ENCODE results near the gene MEF2C. TPM values are rescaled to one million over a fixed set of nuclear protein-coding genes. Genes with fewer than 3 reads are reported as not detected.

The MEF2C gene
- total RNA-seq, 2 experiments from 2014 or later: 0.10 to 0.17 TPM

- Mint-ChIP-seq H3K4me3 (no peak overlapping the region), H3K27me3 (peaks cover 8% of the 10 kb centered on the region), H3K9me3 (no peaks in the 10 kb centered on the region), H3K4me1 (no peaks in the 10 kb centered on the region), H3K27ac (no peak overlapping the region), H3K36me3 (ENCODE audit: low read depth) (no peaks in the 10 kb centered on the region)
- ChIA-PET POLR2A (no interaction called here), CTCF (no interaction called here)
- DNase-seq: no peak
These were observed 43.7 kb downstream of the MEF2C start for GRCh38 chr5:88839238-88839637.

- Mint-ChIP-seq H3K9me3 (no peaks in the 10 kb centered on the region), H3K27me3 (peaks cover 8% of the 10 kb centered on the region), H3K27ac (no peak overlapping the region), H3K36me3 (ENCODE audit: low read depth) (no peaks in the 10 kb centered on the region), H3K4me3 (no peak overlapping the region), H3K4me1 (no peaks in the 10 kb centered on the region)
- POLR2A ChIA-PET: no interaction called here
- no peak for DNase-seq
- CTCF ChIA-PET: no interaction called here
These were observed 44.5 kb downstream of the MEF2C start for GRCh38 chr5:88838500-88838899.

- no peaks in the 10 kb centered on the region for H3K36me3 Mint-ChIP-seq (ENCODE audit: low read depth)
- POLR2A ChIA-PET: no interaction called here
- H3K4me1 Mint-ChIP-seq: peaks cover 4% of the 10 kb centered on the region
- no peaks in the 10 kb centered on the region for H3K9me3 Mint-ChIP-seq
- no peak overlapping the region for H3K4me3 Mint-ChIP-seq
- no peak for DNase-seq
- H3K27ac Mint-ChIP-seq: no peak overlapping the region
- peaks cover 8% of the 10 kb centered on the region for H3K27me3 Mint-ChIP-seq
- CTCF ChIA-PET: no interaction called here
These were observed 45.2 kb downstream of the MEF2C start for GRCh38 chr5:88837817-88838216.

GRCh38 chr5:88837222-88837621, 45.8 kb downstream of the MEF2C start:
- H3K27ac Mint-ChIP-seq: no peak overlapping the region
- no peak overlapping the region for H3K4me3 Mint-ChIP-seq
- peaks cover 8% of the 10 kb centered on the region for H3K27me3 Mint-ChIP-seq
- no peaks in the 10 kb centered on the region for H3K36me3 Mint-ChIP-seq (ENCODE audit: low read depth)
- no peak for DNase-seq
- CTCF ChIA-PET: no interaction called here
- POLR2A ChIA-PET: no interaction called here
- no peaks in the 10 kb centered on the region for H3K9me3 Mint-ChIP-seq
- peaks cover 5% of the 10 kb centered on the region for H3K4me1 Mint-ChIP-seq

GRCh38 chr5:88836195-88836838, 46.7 kb downstream of the MEF2C start:
- ChIA-PET POLR2A (no interaction called here), CTCF (no interaction called here)
- no peak overlapping the region for H3K27ac Mint-ChIP-seq
- no peak for DNase-seq
- H3K27me3 Mint-ChIP-seq: peaks cover 10% of the 10 kb centered on the region
- H3K4me1 Mint-ChIP-seq: peaks cover 5% of the 10 kb centered on the region
- no peaks in the 10 kb centered on the region for H3K36me3 Mint-ChIP-seq (ENCODE audit: low read depth)
- H3K4me3 Mint-ChIP-seq: no peak overlapping the region
- H3K9me3 Mint-ChIP-seq: no peaks in the 10 kb centered on the region

- no peak overlapping the region for H3K27ac Mint-ChIP-seq
- H3K4me3 Mint-ChIP-seq: no peak overlapping the region
- ChIA-PET POLR2A (no interaction called here), CTCF (no interaction called here)
- peaks cover 13% of the 10 kb centered on the region for H3K4me1 Mint-ChIP-seq
- H3K27me3 Mint-ChIP-seq: peaks cover 5% of the 10 kb centered on the region
- H3K9me3 Mint-ChIP-seq: no peaks in the 10 kb centered on the region
- H3K36me3 Mint-ChIP-seq (ENCODE audit: low read depth): no peaks in the 10 kb centered on the region
- DNase-seq: no peak
These were observed 48.5 kb downstream of the MEF2C start for GRCh38 chr5:88834499-88834898.

GRCh38 chr5:88834131-88834462, 48.9 kb downstream of the MEF2C start:
- H3K4me3 Mint-ChIP-seq: no peak overlapping the region
- DNase-seq: no peak
- H3K27ac Mint-ChIP-seq: no peak overlapping the region
- H3K27me3 Mint-ChIP-seq: peaks cover 5% of the 10 kb centered on the region
- ChIA-PET CTCF (no interaction called here), POLR2A (no interaction called here)
- no peaks in the 10 kb centered on the region for H3K36me3 Mint-ChIP-seq (ENCODE audit: low read depth)
- peaks cover 17% of the 10 kb centered on the region for H3K4me1 Mint-ChIP-seq
- peaks cover under 1% of the 10 kb centered on the region for H3K9me3 Mint-ChIP-seq

- Mint-ChIP-seq H3K9me3 (peaks cover 2% of the 10 kb centered on the region), H3K27ac (no peak overlapping the region), H3K36me3 (ENCODE audit: low read depth) (no peaks in the 10 kb centered on the region), H3K27me3 (peaks cover 4% of the 10 kb centered on the region), H3K4me3 (no peak overlapping the region), H3K4me1 (peaks cover 20% of the 10 kb centered on the region)
- DNase-seq: peak; percentile 26
- CTCF ChIA-PET: no interaction called here
- POLR2A ChIA-PET: no interaction called here
These were observed 49.4 kb downstream of the MEF2C start for GRCh38 chr5:88833371-88834130.

- peaks cover 2% of the 10 kb centered on the region for H3K9me3 Mint-ChIP-seq
- no peaks in the 10 kb centered on the region for H3K36me3 Mint-ChIP-seq (ENCODE audit: low read depth)
- H3K27me3 Mint-ChIP-seq: peaks cover 2% of the 10 kb centered on the region
- ChIA-PET CTCF (no interaction called here), POLR2A (no interaction called here)
- no peak overlapping the region for H3K27ac Mint-ChIP-seq
- peaks cover 38% of the 10 kb centered on the region for H3K4me1 Mint-ChIP-seq
- H3K4me3 Mint-ChIP-seq: no peak overlapping the region
- no peak for DNase-seq
These were observed 51.2 kb downstream of the MEF2C start for GRCh38 chr5:88831816-88832215.

GRCh38 chr5:88830567-88830966, 52.4 kb downstream of the MEF2C start:
- DNase-seq: peak; percentile 23
- peaks cover 42% of the 10 kb centered on the region for H3K4me1 Mint-ChIP-seq
- no peaks in the 10 kb centered on the region for H3K36me3 Mint-ChIP-seq (ENCODE audit: low read depth)
- POLR2A ChIA-PET: no interaction called here
- H3K4me3 Mint-ChIP-seq: no peak overlapping the region
- peaks cover 5% of the 10 kb centered on the region for H3K27me3 Mint-ChIP-seq
- CTCF ChIA-PET: no interaction called here
- H3K9me3 Mint-ChIP-seq: peaks cover 2% of the 10 kb centered on the region
- H3K27ac Mint-ChIP-seq: no peak overlapping the region

GRCh38 chr5:88829775-88830174, 53.2 kb downstream of the MEF2C start:
- DNase-seq: no peak
- H3K4me3 Mint-ChIP-seq: no peak overlapping the region
- ChIA-PET CTCF (no interaction called here), POLR2A (no interaction called here)
- H3K36me3 Mint-ChIP-seq (ENCODE audit: low read depth): no peaks in the 10 kb centered on the region
- H3K27me3 Mint-ChIP-seq: peaks cover 8% of the 10 kb centered on the region
- peaks cover 42% of the 10 kb centered on the region for H3K4me1 Mint-ChIP-seq
- peaks cover 2% of the 10 kb centered on the region for H3K9me3 Mint-ChIP-seq
- H3K27ac Mint-ChIP-seq: no peak overlapping the region

- ChIA-PET POLR2A (no interaction called here), CTCF (no interaction called here)
- H3K4me1 Mint-ChIP-seq: peaks cover 42% of the 10 kb centered on the region
These were observed 53.9 kb downstream of the MEF2C start for GRCh38 chr5:88829054-88829453.

GRCh38 chr5:88827997-88828396, 55.0 kb downstream of the MEF2C start:
- H3K4me3 Mint-ChIP-seq: no peak overlapping the region
- ChIA-PET CTCF (no interaction called here), POLR2A (no interaction called here)
- peaks cover 12% of the 10 kb centered on the region for H3K27me3 Mint-ChIP-seq
- H3K36me3 Mint-ChIP-seq (ENCODE audit: low read depth): no peaks in the 10 kb centered on the region
- no peak for DNase-seq
- H3K4me1 Mint-ChIP-seq: peaks cover 39% of the 10 kb centered on the region
- peaks cover 2% of the 10 kb centered on the region for H3K9me3 Mint-ChIP-seq
- H3K27ac Mint-ChIP-seq: no peak overlapping the region

More at GRCh38 chr5:88829054-88829453, 53.9 kb downstream of the MEF2C start:
- H3K4me3 Mint-ChIP-seq: no peak overlapping the region
- H3K9me3 Mint-ChIP-seq: peaks cover 2% of the 10 kb centered on the region
- no peaks in the 10 kb centered on the region for H3K36me3 Mint-ChIP-seq (ENCODE audit: low read depth)
- H3K27me3 Mint-ChIP-seq: peaks cover 9% of the 10 kb centered on the region
- no peak for DNase-seq
- H3K27ac Mint-ChIP-seq: no peak overlapping the region

Data from activated CD4-positive, alpha-beta T cell treated with anti-CD3 and anti-CD28 coated beads, Interleukin-2, amount 10 ng/mL, durations not matched to agents 7 days and 5 days (primary cell).